Measurements from ENCODE around the gene CTNND2.
A peak's percentile ranks its signal among the peaks of the same experiment; 100 is the strongest.

CTNND2 gene

GRCh38 chr5:11230890-11231289 is 673.4 kb downstream of the CTNND2 start:
- DNase-seq, result no peak

- DNase-seq, result no peak
Observed at GRCh38 chr5:11227064-11227463, 677.2 kb downstream of the CTNND2 start.

- DNase-seq, result no peak
Observed at GRCh38 chr5:11224436-11225187, 679.6 kb downstream of the CTNND2 start.

- DNase-seq, result no peak
Observed at GRCh38 chr5:11222169-11222568, 682.1 kb downstream of the CTNND2 start.

GRCh38 chr5:11214864-11215644 is 689.2 kb downstream of the CTNND2 start:
- DNase-seq, result peak; percentile 52 to 68

GRCh38 chr5:11212706-11213105 is 691.5 kb downstream of the CTNND2 start:
- DNase-seq, result no peak

GRCh38 chr5:11197726-11198125 is 706.5 kb downstream of the CTNND2 start:
- no peak for DNase-seq

GRCh38 chr5:11191673-11192072 is 712.6 kb downstream of the CTNND2 start:
- no peak for DNase-seq

- peak; percentile 93 to 94 for DNase-seq
Observed at GRCh38 chr5:11182441-11183080, 721.7 kb downstream of the CTNND2 start.

- no peak for DNase-seq
Observed at GRCh38 chr5:11181940-11182339, 722.3 kb downstream of the CTNND2 start.

GRCh38 chr5:11180890-11181289 is 723.4 kb downstream of the CTNND2 start:
- no peak for DNase-seq

GRCh38 chr5:11177999-11178711 is 726.1 kb downstream of the CTNND2 start:
- no peak for DNase-seq

- no peak for DNase-seq
Observed at GRCh38 chr5:11174591-11174990, 729.7 kb downstream of the CTNND2 start.

- DNase-seq, result no peak
Observed at GRCh38 chr5:11172484-11172883, 731.8 kb downstream of the CTNND2 start.

GRCh38 chr5:11171236-11171635 is 733.0 kb downstream of the CTNND2 start:
- DNase-seq, result no peak

GRCh38 chr5:11166923-11167322 is 737.3 kb downstream of the CTNND2 start:
- DNase-seq, result no peak

GRCh38 chr5:11164531-11165294 is 739.5 kb downstream of the CTNND2 start:
- DNase-seq, result no peak

GRCh38 chr5:11157132-11157531 is 747.1 kb downstream of the CTNND2 start:
- no peak for DNase-seq

GRCh38 chr5:11153670-11154382 is 750.4 kb downstream of the CTNND2 start:
- DNase-seq, result no peak

- DNase-seq, result no peak
Observed at GRCh38 chr5:11152368-11152767, 751.9 kb downstream of the CTNND2 start.

- DNase-seq, result no peak
Observed at GRCh38 chr5:11150976-11151375, 753.3 kb downstream of the CTNND2 start.
